DMS53 treated with DMSO at 0.1 percent for 48 hours (cell line): Measurements from ENCODE around the gene CSRP1.
"Not testable (repeated sequence)": the region's sequence is repeated elsewhere in the genome, so short reads cannot be mapped to it uniquely, and the experiment has no call there.

ENCODE experiments used
- DNase-seq: peaks from one replicate; lab custom pipeline; 2025; ENCODE audit not compliant: unreplicated experiment; lab: John Stamatoyannopoulos, UW

The CSRP1 gene

DNA sequence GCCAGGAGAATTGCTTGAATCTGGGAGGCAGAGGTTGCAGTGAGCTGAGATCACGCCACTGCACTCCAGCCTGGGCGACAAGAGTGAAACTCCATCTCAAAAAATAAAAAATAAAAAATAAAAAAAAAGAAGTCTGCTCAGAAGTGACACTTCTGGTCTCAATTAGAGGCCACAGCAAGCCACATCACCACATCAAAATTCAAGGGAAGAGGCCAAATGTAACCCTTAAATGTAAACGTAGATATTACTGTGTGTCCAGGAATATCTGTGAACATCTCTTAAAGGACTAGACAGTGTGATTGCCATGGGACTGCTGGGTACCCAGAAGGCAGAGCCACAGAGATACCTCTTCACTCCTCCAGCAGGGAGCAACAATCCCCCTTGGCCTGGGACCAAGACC lies 28.3 kb downstream of the CSRP1 start:
- DNase-seq: not testable (repeated sequence)

DNA sequence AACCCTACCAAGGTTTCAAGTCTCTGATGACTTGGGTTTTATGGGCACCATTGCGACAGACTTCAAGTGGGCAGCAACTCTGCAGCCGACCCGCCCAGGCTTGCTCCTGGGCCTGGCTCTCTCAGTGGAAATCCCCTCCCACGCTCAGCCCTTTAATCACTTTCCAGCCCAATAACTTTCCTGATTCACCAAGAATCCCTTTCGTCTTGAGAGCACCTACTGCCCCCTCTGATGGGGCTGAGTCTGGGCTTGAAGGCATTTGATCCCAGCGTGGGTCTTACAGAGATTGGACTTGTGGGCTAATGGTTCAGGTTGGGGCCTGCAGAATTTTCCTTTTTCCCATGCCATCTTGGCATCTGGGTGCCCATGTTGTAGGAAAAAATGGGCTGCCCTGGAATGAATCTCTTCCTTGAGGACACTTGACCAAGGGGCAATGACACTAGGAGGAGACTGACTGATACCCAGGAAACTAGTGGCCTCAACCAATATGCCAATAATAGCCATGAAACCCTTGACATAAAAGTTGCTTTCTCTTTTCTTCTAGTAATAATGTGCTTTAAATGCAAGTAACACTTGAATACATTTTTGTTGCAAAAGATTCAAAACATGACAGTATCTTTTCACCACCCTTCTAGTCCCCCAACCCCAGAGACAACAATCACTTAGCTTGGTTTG lies 30.1 kb downstream of the CSRP1 start:
- no peak for DNase-seq

DNA sequence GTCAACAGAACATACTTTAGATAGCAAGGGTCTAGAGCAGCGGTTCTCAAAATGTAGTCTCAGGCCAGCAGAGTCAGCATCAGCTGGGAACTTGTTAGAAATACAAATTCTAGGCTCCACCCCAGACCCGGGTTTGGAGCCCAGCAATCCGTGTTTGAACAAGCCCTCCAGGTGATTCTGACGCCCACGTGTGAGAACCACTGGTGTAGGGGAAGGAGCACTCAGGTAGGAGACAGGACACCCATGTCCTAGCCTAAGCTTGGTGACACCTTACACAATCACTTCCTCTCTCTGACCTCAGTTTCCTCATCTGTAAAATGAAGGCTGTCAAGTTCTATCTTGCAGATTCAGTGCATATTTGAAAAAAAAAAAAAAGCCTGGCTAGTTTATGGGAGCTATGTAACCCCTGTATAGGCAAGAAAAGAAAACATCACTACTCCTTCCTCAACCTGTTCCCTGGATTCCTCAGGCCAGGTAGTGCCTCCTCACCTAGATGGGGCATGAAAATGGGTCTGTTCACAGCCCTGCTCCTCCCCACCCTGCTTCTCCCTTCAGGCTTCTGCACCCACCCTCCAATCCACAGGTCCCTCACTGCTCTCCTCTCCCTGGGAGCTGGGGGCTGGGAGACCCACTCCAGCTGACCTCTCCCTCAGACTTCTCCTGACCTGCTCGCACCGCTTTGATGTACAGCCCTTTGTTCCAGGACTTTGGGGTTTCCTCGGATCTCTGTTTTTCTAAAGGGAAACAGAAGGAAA lies 30.8 kb downstream of the CSRP1 start:
- no peak for DNase-seq

DNA sequence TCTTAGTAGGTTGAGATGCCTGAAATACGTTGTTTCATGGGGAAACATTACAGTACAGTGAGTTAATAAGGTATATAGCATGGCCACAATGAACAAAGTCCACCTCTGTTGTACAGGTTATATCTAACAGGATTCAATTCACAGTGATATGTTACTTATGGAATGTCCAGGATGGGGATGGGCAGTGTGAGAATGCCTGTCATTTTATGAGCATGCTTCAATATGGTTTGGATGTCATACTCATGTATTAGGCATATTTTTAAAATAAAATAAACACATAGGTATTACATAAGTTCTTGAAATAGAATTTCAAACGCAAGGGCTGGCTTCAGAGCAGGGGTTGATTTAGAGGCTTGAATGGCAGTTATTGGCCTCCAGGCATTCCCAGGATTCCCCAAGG lies 31.8 kb downstream of the CSRP1 start:
- DNase-seq: no peak

DNA sequence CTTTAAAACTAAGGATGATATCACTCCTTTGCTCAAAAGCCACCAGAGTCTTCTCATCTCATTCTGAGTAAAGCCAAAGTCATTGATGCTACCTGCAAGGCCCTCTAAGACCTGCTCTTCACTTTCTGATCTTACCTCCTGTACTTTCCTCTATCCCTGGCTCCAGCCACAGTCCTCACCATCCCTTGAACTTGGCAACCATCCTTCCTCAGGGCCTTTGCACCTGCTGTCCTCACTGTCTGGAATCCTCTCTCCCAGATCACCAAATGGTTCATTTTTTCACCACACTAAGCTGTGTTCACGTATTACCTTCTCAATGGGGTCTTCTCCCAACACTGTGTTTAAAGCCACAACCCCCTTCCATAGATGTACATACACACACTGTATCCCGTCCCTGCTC lies 33.6 kb downstream of the CSRP1 start:
- DNase-seq: no peak

DNA sequence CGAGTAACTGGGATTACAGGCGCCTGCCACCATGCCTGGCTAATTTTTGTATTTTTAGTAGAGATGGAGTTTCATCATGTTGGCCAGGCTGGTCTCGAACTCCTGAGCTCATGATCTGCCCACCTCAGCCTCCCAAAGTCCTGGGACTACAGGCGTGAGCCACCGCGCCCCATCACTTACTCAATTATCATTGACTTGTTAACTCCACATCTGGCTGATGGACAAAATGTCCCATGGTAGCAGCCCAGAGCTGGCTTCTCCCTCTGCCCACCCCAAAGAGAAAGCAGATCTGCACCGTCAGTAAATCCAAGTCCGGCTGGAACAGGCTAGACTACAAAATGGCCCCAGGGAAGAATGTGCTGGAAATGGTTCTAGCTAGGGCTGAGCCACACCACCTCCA lies 34.6 kb downstream of the CSRP1 start:
- not testable (repeated sequence) for DNase-seq

DNA sequence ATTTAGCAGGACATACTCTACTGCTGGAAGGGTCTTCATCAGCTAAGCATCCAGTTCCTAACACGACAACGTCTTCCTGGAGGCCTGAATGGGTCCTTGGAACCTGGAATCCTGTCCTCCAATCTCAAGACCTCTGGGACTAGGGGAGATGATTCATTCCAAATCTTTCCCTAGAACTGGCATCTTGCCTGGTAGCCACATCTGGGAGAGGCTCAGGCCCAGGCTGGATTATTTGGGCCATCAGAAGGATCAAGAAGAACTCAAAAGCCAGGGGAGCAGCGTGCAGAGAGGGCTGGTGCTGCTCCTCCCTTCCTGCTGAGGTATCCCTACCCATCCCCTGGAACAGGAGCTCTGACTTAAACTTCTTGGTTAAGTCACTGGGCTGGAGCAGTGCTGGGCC lies 35.2 kb downstream of the CSRP1 start:
- DNase-seq: no peak

DNA sequence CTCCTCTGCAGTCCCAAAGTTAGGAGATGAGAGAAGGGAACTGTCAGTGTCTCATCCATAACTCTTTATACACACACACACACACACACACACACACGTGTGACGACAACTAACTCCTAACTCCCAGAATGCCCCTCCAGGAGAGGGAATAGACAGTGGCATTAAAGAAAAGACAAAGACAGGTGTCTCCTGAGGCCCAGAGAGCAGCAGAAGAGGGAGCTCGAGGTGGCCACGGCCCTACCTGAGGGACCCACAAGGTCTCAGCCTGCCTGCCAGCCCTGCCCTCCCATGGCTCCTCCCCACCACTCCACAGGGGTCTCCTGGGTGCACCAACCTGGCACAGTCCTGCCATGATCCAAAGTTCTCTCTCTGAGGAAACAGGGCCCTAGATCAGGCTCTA lies 36.3 kb downstream of the CSRP1 start:
- DNase-seq: no peak

DNA sequence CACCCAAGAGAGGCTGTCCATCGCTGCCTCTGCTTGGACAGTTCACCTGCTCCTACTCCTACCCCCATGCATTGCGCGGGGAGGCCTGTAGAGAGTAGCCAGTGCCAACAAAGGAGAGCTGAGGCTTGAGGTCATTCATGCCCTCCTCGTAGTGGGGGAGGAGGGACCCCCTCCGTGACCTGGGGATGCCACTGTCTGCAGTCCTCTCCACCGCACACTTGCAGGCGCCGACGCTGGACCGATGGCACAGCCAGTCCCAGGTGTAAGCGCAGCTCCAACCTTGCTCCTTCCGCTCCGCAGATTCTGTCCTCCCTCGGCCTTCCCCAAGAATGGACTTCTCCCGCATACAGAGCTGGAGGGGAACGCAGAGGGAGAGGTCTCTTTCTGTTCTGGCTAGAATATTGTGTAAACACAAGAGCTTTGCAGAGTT lies 37.3 kb downstream of the CSRP1 start:
- no peak for DNase-seq

DNA sequence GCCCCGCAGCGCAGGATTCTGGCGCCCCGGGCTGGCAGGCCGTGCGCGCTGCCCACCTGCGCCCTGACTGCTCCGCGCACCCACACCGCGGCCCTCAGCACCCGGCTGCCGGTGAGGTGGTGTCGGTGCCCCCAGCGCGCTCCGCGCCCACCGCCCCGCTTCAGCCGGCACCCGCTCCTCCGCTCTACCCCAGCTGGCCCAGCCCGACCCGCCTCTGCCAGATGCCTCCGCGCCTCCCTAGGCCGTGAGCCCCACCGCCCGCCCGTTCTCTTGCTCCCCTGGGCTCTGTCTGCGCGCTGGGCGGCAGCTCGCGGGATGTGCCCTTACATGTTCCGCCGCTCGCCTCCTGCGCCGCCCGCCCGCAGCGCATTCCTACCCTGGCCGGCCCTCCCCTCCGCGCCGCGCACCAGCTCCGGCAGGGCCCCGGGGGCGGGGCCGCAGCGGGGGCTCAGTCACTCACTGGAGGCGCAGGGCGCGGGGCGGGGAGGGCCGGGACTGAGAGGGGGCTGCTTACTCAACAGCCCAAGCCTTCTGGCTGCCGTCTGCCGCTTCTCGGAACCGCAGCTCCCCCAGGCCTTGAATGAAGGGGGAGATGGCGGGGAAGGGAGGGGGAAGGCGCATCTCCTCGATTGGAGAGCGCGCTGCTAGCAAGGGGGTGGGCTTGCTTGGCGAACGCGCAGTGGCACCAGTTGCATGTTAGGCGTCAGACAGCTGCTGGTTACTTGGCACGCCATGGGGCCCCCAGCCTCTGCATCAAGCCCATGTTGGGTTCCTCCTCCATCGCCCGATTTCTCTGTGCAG lies 37.9 kb downstream of the CSRP1 start, which contains the start of gene PHLDA3:
PHLDA3 (minus strand) TSS at position 345 of the 801 bp plus-strand sequence. CDS start 402 bp downstream, outside the sequence.
- DNase-seq: peak; percentile 17

DNA sequence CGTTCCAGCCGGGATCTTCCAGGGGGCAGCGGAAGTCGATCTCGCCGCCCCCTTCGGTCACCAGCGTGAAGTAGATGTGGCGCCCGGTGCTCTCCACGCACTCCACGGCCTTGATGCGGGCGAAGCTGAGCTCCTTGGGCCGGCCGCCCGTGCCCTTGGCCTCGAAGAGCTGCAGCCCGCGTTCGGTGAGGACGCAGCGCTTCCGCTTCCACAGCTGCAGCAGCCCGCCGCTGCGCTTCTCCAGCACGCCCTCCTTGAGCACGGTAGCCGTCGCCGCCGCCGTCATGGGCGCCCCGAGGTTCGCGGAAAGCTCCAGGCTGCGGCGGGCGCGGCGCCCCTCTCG lies 38.5 kb downstream of the CSRP1 start:
- no peak for DNase-seq

DNA sequence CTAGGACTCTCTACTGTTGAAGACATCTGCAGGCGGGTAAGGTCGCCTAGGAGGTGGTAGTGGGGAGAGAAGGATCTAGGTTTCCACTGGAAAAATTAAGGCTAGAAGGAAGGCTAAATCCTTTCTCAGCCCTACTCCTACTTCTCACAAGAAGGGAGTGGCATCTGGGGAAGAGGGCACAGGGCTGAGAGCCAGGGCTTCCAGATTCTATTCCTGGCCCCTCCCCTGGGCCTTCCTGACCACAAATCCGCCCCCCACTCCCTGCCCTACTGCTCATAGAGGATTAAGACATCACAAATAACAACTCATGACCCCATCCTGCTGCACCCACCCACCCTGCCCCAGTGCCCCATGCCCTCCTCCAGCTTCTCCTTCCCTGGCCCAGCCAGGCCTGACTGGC lies 40.4 kb downstream of the CSRP1 start:
- no peak for DNase-seq

DNA sequence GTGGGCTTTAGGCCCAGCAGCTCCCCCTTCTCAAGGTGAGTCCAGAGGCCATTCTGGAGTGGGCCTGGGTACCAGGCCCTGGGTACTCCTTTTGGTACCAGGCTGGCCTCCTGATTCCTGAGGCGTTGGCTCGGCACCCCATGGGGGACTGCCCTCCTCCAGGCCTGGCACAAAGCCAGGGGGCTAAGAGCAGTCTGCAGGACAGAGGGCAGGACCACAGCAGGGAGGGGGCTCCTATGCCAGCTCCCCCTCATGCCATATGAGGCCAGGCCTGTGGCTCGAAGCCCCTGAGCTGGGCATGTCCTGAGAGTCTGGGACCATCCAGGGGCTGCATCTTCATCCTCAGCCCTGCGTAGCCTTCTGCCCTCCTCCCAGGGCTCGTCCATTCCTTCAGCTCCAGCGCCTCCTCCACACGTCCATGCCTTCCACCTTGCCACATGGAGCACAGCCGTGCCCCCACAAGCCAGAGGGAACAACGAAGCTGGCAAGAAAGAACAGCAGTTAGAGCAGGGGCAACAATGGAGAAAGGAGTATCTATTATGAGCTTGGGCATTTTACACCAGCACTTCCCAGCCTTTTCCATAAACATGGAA lies 41.1 kb downstream of the CSRP1 start:
- no peak for DNase-seq

DNA sequence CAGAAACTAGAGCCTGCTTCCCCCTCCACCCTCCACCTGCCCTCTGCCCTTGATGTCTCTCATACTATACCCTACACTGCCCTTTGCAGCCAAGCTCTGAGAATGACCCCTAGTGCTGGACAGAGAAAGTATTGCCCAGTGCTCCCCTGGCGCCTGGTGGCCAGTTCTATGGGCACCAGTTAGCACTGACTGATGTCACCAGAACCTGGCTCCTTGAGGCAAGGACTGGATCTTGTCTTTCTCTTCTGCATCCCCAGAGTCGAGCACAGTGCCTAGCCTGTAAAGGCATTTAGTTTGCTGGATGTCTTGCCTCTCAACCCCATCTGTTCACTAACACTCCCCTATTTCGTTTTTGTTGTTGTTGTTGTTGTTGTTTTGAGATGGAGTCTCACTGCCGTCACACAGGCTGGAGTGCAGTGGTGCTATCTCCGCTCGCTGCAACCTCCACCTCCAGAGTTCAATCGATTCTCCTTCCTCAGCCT lies 43.8 kb downstream of the CSRP1 start:
- no peak for DNase-seq

DNA sequence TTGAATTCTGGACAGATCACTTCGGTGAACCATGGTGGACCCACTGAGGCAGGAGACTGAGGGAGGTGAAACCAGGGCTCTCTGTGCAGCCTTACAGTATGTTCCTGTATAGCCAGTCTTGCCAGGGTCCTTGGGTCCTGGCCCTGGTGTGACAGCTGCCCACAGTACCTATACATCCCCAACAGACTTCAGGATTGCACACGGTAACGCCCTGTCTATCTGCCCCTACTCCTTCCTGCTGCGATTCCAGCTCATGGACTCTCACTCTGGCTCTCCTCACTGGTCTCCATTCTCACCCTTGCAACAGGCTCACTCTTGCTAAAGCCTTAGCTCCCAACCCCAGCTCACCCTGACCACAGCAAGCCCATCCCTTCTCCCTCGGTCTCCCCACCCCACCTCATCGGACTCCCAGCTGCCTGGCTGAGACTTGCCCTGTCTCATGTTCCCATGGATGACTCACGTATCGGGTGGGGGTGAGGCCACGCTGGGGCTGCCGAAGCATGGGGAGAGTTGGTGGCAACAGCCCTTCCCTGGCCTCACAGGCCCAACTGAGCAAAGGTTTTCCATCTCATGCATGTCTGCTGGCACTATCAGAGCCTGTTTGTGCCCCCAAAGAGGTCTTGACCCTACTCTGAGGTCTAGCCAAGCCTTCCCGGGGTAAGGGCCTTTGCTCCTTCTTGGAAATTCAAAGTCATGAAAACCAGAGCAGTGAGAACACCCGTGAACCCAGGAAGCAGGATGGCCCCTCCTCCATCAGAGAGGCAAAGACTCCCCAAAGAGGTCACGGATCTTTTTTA lies 45.1 kb downstream of the CSRP1 start:
- DNase-seq: no peak

DNA sequence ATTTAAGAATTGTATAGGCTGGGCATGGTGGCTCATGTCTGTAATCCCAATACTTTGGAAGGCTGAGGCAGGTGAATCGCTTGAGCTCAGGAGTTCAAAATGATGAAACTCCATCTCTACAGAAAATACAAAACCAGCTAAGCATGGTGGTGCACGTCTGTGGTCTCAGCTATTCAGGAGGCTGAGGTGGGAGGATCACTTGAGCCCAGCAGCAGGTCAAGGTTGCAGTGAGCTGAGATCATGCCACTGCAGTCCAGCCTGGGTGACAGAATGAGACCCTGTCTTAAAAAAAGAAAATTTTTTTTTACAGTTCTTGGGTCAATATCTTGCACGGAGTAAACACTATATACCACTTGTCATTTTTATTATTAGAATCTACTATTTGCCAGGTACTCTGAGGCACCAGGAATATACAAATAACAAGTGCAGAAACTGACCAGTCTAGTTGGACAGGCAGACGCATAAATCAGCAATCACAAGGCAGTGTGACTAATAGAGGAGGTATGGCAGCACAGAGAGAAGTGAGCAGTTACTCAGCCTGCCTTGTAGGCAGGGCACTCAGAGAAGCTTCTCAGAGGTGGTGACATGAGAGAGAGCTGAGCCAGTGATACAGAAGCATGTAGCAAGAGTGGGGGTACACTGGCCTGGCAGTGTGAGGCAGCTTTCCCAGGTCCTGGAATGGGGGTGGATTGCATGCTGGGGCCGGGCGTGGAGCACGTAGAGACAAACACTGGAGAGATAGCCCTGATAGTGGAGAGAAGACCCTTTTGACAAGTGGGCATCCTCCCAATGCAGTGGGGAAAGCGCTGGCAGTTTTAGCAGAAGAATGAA lies 45.9 kb downstream of the CSRP1 start:
- DNase-seq: peak; percentile 92

DNA sequence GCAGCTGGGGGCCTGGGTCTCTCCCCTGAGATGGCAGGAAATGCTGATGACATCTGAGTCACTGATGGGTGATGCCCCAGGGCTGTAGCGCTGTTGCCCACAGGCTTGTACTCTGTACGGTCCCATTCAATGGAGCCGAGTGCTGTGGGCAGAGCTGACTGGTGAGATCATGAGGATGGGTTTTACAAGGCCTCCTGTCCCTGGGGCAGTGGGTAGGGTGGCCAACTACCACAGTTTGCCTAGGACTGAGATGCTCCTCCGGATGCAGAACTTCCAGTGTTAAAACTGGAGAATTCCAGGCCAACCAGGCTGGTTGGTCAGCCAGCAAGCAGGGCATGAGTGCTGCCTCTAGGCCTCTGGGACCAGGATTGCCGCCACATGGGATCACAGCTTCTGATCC lies 47.1 kb downstream of the CSRP1 start:
- DNase-seq: no peak

DNA sequence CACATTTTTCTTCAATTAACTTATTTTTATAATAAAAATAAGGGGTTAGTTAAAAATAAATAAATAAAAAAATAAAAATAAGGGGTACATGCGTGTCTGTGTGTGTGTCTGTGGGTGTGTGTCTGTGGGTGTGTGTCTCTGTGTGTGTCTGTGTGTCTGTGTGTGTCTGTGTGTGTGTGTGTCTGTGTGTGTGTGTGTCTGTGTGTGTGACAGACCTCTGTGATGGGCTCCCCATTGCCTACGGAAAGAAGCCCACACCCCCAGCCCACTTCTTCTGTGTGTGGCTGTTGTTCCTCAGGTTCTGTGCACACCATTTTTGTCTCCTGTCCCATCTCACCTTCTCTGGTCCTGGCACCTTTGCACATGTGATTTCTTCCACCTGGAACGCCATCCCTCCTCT lies 47.9 kb downstream of the CSRP1 start:
- no peak for DNase-seq

DNA sequence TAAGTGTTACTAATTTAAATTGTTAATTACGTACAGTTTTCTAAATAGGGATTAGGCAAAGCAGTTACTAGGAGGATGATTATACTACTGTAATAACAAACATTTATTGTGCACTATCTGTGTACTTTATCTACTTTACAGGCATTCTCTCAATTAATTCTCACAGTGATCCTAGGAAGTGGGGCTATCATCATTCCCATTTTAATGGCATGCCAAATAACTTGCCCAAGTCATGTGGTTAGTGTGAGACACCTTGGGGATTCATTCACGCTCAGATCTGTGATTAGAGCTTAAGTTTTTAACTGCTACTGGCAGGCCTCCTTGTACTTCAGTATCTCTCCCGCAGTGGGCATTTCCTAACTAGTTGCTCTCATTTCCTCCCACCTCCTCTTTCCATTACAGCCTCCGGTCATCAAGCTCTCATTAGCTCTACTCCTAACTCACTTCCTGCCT lies 49.4 kb downstream of the CSRP1 start:
- no peak for DNase-seq
